ENCODE measurements around the gene ABR.

DNA sequence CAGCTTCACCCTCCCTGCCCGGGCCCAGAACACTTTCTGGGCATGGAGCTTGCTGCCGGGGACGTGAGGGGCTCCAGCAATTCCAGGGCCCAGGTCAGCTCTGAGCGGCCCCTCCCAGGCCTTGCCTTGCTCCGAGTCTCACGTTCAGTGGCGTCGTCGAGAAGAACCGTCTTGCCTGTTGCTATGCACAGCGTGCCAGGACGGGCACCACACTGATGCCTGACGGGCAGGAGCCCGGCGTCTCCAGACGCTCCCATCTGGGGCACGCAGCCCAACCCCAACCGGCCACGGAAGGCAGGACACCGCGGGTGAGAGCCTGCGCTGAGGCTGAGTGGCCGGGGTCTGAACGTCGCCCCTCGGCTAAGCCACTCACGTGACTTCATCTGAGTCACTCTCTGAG, 155.7 kb downstream of the ABR start:
- no peak for TF ChIP-seq CTCF (IDR thresholded peaks at IDR 0.05)
- no peak for TF ChIP-seq REST (IDR thresholded peaks at IDR 0.05; ENCODE audit: insufficient read depth in 1 of 2, low read depth in 2 of 2, low read length in 1 of 2)
- TF ChIP-seq TCF7L2 (IDR thresholded peaks at IDR 0.05; ENCODE audit: low read depth, low read length) = no peak
- TF ChIP-seq POLR2AphosphoS5 (IDR thresholded peaks at IDR 0.05; ENCODE audit: low read depth, low read length) = no peak
